ENCODE data around the gene RERE.
A peak's percentile ranks its signal among the peaks of the same experiment; 100 is the strongest.

RERE gene

DNA sequence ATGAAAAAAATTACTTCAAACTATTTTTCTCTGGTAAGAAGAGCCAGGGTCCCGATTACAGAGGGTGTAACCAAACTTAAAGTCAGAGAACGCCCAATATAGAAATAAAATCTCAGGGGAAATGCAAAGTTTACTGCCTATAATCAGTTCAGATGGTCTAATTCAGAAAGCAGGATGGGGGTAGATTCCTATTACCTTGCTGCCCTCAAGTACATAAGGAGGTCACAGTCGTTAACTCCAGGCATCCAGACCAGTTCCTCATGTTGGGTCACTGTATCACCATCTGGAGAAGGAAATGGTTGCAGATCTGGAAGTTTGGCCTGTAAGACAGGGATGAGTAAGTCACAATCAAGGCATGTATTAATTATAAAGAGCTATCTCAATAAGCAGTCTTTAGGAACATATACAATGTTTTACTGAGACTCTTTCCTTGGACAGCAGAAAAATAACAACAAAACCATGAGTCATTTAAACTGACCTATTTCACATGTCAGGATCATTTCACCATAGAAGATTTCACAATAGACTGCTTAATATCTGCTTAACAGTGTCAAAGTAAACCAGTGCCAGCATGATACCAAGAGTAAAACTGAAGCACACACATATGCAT is 320.1 kb downstream of the RERE start:
- no peak for DNase-seq

DNA sequence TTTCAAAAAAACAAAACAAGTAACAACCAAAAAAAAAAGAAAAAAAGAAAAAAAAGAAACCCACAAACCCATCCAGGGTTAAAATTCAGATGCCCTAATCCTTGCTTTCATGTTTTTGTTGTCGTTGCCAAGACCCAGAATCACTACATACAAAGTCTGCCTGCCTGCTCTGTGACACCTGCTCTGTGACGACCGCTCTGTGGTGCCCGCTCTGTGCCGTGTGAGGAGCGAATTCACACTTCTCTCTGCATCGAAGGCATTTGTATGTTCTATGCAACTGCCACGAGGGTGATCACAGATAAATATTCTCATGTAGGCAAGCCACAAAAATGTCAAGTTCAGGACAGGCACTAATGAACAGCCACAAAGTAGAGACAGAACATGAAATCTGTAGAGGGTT is 321.0 kb downstream of the RERE start:
- DNase-seq: no peak

DNA sequence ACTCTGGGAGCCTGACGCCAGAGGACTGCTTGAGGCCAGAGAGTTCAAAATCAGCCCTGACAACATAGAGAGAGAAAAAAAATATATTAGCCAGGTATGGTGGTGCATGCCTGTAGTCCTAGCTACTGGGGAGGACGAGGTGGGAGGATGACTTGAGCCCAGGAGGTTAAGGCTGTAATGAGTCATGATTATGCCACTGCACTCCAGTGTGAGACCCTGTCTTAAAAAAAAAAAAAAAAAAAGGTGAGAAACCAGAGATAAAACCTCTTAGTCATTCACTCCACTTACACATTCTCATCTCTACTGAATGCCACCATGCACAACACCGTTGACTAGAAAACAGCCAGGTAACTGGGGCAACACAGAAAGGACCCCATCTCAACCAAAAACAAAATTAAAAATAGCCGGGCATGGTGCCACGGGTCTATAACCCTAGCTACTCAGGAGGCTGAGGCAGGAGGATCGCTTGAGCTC is 321.5 kb downstream of the RERE start:
- peak in 1 of 2 experiments; percentile 15 for DNase-seq

DNA sequence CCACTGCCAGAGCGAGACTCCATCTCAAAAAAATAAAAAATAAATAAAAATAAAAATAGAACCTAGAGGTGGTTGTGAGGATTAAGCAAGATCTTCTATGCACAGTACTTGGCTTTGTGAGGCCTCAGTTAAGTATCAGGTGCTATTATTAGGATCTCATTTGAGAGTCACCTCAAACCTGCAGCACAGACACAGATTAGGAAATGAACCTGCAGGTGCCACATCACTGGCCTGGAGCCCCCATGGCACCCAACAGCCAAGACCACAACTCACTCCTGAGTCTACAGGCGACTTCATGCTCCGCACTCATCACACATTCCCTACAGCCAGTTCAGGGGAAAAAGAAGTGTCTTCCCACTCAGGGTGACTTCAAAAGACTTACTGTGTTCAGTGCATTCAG is 322.8 kb downstream of the RERE start:
- DNase-seq: no peak

DNA sequence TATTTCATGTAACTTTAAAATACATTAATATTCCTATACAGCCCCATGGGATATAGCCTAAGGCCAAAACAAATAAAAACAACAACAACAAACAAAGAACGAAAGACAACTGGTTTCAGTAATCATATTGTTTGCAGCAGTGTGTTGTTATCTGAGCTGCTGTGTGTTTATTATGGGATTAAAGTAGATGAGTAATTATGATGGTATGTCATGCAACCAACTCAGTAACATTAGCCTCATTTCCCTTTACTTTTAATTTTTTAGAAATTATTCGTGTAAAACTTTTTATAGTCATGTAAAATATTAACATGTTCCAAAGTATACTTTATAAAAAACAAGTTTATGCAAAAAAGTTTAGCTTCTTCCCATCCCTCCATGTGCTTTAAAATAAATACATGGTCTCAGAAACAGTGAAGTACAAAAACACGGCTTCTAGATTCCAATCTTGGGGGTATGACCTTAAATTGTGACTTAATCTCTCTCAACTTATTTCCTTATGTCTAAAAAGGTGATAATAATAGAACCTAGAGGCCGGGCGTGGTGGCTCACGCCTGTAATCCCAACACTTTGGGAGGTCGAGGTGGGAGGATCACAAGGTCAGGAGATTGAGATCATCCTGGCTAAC is 323.4 kb downstream of the RERE start:
- no peak for DNase-seq

DNA sequence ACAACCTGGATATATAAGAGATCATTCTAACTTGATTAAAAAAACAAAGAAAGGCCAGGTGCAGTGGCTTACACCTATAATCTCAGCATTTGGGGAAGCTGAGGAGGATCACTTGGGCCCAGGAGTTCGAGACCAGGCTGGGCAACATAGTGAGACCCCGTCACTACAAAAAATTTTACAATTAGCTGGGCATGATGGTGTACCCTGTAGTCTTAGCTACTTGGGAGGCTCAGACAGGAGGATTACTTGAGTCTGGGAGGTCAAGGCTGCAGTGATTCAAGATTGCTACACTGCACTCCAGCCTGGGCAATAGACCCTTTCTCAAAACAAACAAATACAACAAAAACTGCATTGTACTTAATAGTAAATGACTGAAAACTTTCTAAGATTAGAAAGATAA is 330.2 kb downstream of the RERE start:
- DNase-seq: no peak

DNA sequence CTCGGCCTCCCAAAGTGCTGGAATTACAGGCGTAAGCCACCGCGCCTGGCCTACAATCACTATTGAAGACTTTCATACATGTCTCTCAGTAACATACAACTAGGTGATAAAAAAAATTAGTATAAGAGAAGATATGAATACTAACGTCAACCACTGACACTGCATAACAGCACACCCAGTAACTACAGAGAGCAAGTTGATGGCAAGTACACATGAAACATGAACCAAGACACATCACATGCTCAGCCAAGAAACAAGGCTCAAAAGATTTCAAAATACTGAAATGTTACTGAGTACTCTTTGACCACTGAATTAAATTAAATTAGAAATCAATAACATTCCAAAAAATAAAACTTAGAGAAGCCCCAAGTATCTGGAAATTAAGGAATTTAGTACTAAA is 331.4 kb downstream of the RERE start:
- DNase-seq: no peak

DNA sequence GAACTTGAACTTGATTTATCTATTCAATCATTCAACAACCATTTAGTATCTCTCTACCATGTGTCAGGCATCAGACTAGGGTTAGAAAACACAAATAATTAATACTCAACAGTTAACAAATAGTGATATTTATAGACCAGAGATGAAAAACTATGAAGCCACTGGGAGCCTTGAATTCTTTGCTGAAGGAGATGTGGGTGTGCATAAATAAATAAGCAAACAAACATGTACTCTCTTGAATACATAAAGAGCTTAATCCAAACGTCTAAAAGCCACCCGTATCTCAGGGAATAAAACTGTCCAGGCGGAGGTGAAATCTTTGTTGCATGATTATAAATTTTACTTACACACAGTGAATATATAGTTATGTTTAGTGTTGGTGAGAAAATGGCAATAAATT is 333.9 kb downstream of the RERE start:
- no peak for DNase-seq

DNA sequence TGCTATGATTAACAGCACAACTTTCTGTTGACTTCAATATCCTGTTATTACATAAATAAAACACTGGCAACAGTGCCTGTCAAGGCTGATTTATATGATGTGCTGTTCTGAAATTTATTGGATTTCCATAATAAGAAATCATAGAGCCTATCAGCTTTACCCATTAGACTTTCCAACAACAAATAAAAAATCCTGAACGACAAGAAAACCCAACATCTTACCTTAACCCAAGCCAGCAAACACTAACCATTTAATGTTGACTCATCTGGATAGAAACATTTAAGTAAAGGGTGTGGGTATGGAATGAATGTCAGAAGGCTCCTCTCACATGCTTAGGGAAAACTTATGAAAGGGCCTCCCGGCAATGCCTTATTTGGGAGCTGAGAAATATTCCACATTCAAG is 334.5 kb downstream of the RERE start:
- no peak for DNase-seq

DNA sequence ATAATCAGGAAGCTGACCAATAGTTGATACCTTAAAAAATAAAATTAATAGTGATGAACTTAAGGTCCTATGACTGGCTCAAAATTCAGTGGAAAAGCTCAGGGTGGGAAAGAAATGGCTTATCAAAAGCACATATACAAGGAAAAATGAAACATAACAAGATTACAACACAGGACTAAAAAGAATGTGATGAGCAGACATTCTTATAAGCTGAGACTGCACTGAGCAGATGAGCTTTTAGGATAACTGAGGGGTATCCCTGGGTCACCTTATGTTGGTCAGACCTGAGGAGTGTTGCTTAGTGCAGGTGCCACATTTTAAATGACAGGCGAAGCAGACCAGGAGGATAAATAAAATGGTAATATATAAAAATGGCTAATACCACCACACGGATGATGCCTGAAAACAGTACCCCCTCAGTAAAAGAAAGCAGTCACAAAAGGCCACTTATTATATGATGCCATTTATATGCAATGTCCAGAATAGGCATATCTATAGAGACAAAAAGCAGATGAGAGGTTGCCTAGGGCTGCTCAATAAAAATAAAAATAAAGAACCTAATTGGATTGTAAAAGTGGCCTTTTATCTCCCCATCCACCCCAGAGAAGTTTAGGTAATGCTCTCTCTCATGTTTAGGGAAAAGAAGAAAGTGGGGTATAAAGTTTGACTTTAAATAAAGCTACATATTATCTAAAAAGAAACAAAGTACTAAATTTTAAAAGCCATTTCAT is 335.6 kb downstream of the RERE start:
- DNase-seq: no peak

DNA sequence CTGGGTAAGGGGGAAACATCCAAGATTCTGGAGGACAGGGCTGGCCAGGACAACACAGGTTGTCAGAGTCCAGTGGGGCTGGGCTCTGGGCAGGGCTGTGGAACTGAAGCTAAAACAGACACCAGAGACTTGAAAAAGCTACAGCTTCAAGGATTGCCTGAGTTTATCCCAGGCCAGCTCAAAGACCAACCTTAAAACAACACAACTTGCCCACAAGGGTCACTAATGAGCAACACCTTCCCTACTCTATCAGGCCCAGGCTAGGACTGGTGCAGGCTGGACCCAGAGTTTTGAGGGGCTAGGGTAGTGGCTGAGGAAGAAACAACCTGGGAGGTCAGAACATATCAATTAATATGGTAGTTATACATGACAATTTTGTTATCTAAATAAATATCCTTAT is 338.9 kb downstream of the RERE start:
- DNase-seq: no peak

DNA sequence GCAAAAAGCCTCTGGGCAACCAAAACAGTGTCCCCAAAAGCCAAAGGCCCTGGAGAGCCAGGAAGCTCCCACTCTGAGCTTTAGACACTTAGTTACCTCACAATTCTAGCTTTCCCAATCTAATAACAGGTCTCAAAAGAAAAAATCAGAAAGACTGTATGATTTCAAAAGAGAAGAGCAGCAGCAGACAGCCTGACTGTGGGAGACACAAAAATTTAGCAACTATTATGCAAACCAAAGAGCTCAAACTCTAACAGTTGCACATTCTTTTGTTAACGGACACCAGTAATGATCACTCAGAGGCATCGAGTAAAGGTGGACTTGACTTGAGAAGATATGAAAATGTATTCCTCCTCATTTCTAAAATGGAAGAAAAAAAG is 339.5 kb downstream of the RERE start:
- no peak for DNase-seq

DNA sequence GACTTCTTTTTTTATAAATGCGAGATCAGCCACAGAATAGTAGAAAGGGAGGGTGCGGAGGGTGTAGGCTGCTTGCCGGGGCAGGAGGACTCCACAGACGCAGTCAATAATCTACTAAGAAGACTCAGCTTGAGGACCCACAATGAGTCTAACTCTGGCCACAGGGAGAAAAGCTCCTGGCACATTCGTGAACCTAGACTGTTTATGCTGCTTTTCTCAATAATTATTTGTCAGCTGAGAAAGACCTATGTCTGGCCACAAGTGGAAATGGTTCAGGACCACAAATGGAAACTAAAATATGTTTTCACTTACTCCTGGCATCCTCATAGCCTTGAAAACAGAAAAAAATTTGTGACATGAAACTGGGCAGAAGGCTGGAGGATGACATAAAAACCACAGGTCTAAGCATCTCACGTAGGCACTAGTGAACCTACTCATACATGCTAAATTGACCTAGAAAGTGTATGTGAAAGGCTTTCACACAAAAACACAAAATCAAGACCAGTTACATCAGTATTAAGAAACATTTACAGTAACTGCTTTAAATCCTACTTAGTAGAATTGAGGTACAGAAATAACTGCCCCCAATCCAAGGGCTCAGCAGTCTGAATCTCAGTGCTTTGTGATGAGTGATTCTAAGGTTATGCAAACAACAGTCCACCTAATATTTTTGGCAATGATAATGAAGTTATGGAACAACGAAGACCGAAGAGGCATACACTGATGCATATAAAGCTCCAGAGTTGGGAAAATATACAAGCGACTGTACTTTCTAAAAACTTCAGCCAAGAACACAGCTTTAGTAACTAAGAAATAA is 340.1 kb downstream of the RERE start:
- no peak for DNase-seq

DNA sequence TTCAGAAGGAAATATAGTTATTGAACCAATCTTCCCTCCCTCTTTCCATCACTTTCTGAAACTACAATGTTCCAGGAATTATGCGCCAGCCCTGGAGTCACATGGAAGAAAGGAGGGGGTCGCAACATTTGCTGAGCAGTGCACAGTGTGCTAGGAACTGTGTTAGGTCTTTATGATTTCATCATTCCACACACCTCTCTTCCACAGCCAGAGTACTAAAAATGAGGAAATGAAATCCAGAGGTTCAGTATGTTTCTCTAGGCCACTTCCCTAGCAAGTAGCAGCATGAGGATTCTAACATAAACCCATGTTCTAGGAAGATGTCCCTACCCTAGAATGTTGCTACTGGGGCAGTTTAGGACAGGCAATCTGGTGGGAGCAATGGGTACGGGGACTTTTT is 341.4 kb downstream of the RERE start:
- DNase-seq: no peak

DNA sequence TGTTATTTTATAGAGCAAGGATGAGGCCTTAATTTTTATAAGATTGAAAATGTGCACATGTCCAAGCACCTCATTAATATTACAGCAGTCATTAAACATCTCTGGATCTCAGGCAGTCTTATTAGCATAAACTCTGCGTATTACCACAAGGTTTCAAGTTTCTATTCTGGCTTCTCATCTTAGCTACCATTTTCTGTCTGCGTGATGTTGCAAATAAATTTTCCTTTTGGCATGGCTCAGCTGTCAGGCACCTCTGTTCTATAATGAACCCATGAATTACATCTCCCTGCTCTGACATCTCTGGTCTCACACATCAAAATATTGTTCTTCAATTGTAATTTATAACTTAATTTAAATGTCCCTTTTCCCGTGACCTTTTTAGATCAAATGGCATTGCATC is 343.1 kb downstream of the RERE start:
- no peak for DNase-seq

DNA sequence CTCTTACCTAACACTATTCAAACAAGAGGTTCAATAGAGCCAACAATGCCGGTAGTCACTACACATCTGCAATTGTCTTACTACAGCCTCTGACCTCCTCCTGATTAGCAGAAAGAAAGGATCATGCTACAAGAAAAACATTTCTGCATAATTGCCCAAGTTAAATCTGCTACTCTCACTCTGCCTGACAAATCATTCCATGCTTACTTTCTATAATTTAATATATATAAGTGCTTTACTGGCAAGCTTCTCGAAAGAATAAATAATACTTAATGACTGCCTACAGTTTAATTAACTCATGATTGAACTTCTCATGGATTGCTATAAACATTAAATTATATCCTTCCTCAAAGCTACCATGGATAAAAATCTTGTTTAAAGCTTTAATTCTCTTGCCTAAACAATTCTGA is 343.5 kb downstream of the RERE start:
- DNase-seq: no peak

DNA sequence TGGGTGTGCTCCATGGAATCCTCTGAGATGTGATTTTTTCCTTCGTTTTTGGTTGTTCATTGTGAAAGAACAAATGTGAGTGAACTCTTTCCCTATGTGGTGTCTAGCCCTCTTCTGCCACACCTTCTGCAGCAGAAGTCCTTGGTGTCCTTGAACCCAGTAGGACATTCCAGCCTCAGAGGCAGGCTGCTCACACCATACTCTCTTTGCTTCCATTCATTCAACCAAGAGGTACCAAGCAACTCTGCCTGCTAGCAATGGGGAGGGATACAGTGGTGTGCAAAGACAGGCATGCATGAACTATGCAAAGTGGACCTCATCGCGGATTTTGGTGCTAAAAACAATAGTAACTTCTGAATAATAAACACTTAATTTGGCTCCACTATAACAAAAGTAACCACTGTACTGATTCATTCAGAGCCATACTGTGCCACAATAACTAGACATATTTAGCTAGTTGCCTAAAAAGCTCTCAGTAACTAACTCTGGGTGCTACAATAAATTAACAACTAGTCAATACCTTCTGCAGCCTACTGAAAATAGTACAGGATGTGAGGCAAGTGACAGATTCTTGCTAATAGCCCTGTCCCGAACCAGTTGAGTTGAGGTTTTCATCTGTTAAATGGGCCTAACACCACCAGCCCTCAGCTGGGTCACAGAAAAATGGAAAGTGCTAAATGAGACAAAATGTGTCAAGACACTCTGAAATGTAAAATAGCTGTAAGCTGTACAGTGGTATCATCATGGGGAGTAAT is 344.1 kb downstream of the RERE start:
- DNase-seq: no peak

DNA sequence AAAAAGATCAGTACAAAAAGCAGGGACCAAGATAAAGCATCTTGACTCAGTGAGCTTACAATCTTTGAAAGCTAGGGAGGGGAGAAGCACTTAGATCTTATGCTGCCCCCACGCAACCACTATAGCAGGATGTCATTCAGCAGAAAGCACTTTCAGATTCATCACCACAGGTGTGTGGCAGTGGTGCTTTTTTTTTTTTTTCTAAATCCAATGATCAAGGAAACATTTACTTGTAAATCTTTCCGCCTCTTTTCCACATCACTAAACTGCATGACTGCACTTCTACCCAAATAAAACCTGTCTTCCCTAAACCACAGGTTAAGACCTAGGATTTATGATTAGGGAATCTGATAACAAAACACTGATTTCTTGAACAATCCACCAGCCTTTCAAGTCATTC is 344.8 kb downstream of the RERE start:
- DNase-seq: peak; percentile 24 to 44

DNA sequence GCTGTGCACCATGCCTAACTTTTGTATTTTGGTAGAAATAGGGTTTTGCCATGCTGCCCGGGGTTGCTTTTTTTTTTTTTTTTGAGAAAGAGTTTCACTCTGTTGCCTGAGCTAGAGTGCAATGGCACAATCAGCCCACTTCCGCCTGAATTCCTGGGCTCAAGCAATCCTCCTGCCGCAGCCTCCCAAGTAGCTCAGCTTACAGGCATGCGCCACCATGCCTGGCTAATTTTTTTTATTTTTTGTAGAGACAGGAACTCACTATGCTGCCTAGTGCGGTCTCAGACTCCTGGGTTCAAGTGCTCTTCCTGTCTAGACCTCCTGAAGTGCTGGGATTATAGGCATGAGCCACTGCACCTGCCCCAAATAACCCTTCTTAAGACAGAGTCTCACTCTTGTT is 346.0 kb downstream of the RERE start:
- DNase-seq: no peak

DNA sequence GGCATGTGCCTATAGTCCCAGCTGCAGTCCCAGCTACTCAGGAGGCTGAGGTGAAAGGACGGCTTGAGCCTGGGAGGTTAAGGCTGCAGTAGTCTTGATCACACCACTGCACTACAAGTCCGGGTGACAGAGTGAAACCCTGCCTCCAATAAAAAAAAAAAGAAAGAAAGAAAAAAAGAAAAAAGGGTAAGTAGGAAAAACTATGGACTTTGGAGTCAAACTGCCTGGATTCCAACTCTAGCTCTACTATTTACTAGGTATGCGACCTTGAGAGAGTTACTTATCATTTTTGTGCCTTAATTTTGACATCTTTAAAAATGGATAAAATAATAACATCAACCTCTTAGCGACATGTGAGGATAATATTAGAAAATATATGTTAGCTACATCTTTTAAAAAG is 348.7 kb downstream of the RERE start:
- DNase-seq: no peak

DNA sequence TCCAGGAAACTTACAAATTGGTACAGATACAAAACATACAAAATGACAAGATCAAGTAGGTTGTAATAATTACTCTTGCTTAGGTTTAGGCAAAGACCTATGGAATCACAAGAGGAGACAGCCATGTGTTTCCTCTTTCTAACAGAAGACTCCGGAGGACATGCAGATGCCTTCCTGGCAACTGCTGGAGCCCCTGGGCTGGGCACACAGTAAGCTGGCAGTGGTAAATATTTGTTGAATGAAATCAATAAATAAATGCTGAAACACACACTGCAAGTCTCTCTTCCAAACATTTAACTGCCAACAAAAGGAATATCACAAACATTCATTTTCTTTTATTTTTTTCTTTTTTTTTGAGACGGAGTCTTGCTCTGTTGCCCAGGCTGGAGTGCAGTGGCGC is 350.1 kb downstream of the RERE start:
- no peak for DNase-seq

DNA sequence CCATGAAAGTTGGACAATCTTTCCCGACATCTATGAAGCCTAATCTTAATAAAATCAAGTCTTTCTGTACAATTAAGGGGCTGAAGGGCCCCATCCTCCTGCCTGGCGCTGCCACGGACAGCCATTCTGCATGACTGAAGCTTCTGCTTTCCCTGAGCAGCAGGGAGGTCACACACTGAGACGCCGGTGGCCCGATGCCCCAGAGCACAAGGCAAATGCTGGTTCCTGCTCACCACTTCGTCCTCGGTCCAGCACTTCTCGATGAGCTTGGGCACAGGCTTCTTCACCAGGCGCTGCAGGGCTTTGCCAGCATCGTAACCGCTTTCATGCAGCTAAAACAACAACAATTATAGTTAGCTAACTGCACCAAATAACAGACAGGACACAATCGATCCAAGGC is 351.7 kb downstream of the RERE start:
- DNase-seq: no peak

DNA sequence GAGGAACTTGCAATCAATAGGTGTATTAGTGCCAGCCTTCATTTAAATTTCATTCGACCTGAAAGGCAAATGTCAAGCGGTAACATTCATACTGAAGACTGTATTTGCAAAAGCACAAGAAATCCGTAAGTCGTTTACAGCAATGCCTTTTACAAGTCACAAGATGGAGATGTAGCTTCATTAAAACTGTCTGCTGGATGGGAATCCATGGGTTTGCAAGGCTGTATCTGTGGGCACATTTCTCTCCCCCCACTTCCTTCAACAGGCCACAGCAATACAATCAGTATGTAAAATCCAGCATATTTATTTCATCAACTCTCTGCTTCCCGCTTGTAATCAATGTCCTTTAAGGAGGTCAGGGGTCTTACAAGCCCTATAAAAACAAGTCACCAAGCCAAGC is 352.4 kb downstream of the RERE start:
- no peak for DNase-seq

Data from activated CD4-positive, alpha-beta T cell treated with anti-CD3 and anti-CD28 coated beads, Interleukin-2, amount 50 U/mL, for 4 hours (primary cell).